ENCODE results near the gene PRKCA.

DNA sequence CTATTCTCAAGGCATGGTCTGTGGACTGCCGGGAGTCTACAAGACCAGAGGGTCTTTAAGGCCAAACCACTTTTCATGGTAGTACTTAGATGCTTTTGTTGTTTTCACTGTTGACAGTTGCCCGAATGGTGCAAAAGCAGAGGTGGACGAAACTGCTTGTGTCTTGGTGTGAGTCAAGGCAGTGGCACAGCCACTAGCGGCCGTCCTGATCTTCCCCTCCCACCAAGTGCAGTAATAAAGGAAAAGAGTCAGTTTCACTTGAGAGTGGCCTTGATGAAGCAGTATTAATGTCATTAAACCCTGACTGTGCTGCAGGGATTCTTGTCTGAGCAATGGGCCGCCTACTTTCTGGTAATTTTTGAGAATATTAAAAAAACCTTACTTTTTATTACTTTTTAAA lies 109.1 kb downstream of the PRKCA start:
- TF ChIP-seq, protein P1, sequence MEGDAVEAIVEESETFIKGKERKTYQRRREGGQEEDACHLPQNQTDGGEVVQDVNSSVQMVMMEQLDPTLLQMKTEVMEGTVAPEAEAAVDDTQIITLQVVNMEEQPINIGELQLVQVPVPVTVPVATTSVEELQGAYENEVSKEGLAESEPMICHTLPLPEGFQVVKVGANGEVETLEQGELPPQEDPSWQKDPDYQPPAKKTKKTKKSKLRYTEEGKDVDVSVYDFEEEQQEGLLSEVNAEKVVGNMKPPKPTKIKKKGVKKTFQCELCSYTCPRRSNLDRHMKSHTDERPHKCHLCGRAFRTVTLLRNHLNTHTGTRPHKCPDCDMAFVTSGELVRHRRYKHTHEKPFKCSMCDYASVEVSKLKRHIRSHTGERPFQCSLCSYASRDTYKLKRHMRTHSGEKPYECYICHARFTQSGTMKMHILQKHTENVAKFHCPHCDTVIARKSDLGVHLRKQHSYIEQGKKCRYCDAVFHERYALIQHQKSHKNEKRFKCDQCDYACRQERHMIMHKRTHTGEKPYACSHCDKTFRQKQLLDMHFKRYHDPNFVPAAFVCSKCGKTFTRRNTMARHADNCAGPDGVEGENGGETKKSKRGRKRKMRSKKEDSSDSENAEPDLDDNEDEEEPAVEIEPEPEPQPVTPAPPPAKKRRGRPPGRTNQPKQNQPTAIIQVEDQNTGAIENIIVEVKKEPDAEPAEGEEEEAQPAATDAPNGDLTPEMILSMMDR (IDR thresholded peaks at IDR 0.05), result no peak
- no peak for TF ChIP-seq POLR2A (IDR thresholded peaks at IDR 0.05)
